H9 (cell line): ENCODE results near the gene LIG3. TPM values are rescaled to one million over a fixed set of nuclear protein-coding genes. Genes with fewer than 3 reads are reported as not detected.

Source experiments
- DNase-seq: peaks from one replicate; pipeline ENCODE4 v3.0.0-alpha.2; 2017
- H2AFZ ChIP-seq: one replicate; pipeline ENCODE4 v1.6.1; 2013; ENCODE audit warnings: mild to moderate bottlenecking, low read length, control low read depth, moderate library complexity
- H2AK5ac ChIP-seq: 2 replicates; pipeline ENCODE4 v1.6.1; 2013; ENCODE audit warnings: low read length, control low read depth, mixed read lengths; ENCODE audit not compliant: insufficient read length
- H2BK120ac ChIP-seq: one replicate; pipeline ENCODE4 v1.6.1; 2013; ENCODE audit warnings: low read depth, mild to moderate bottlenecking, low read length, control low read depth, inconsistent platforms; ENCODE audit not compliant: poor library complexity, severe bottlenecking
- H2BK12ac ChIP-seq: 2 replicates; pipeline ENCODE4 v1.6.1; 2013; ENCODE audit warnings: low read length, control low read depth, mixed read lengths, low read depth; ENCODE audit not compliant: insufficient read length
- H2BK15ac ChIP-seq: 2 replicates; pipeline ENCODE4 v1.6.1; 2013; ENCODE audit warnings: low read depth, low read length, control low read depth
- H2BK20ac ChIP-seq: one replicate; pipeline ENCODE4 v1.6.1; 2013; ENCODE audit warnings: low read depth, mild to moderate bottlenecking, low read length, control low read depth, inconsistent platforms; ENCODE audit not compliant: poor library complexity, severe bottlenecking
- H2BK5ac ChIP-seq: 2 replicates; pipeline ENCODE4 v1.6.1; 2013; ENCODE audit warnings: low read length, control low read depth, mixed read lengths; ENCODE audit not compliant: insufficient read length
- H3K14ac ChIP-seq: 2 replicates; pipeline ENCODE4 v1.6.1; 2013; ENCODE audit warnings: low read length, control low read depth; ENCODE audit not compliant: insufficient read depth
- H3K18ac ChIP-seq: 2 replicates; pipeline ENCODE4 v1.6.1; 2013; ENCODE audit warnings: low read depth, mild to moderate bottlenecking, mixed read lengths, low read length, control low read depth; ENCODE audit not compliant: insufficient read length
- H3K23ac ChIP-seq: 2 replicates; pipeline ENCODE4 v1.6.1; 2013; ENCODE audit warnings: low read length, control low read depth, mixed read lengths, low read depth; ENCODE audit not compliant: insufficient read length
- H3K23me2 ChIP-seq: 2 replicates; pipeline ENCODE4 v1.6.1; 2013; ENCODE audit warnings: low read depth, mild to moderate bottlenecking, mixed read lengths, low read length, control low read depth; ENCODE audit not compliant: insufficient read length, poor library complexity, severe bottlenecking
- H3K27ac ChIP-seq: 2 replicates; pipeline ENCODE4 v1.5.1; 2013; ENCODE audit warnings: low read length, control low read depth, mixed read lengths, low read depth; ENCODE audit not compliant: insufficient read length
- H3K27me3 ChIP-seq: 2 replicates; pipeline ENCODE4 v1.6.1; 2013; ENCODE audit warnings: low read length, control low read depth, inconsistent platforms; ENCODE audit not compliant: insufficient read depth
- H3K4ac ChIP-seq: 2 replicates; pipeline ENCODE4 v1.6.1; 2013; ENCODE audit warnings: low read depth, mild to moderate bottlenecking, control low read depth, inconsistent platforms, low read length, moderate library complexity
- H3K4me1 ChIP-seq: 2 replicates; pipeline ENCODE4 v1.6.1; 2013; ENCODE audit warnings: low read length, control low read depth, inconsistent platforms; ENCODE audit not compliant: insufficient read depth
- H3K4me2 ChIP-seq: 2 replicates; pipeline ENCODE4 v1.6.1; 2013; ENCODE audit warnings: low read length, control low read depth, mixed read lengths; ENCODE audit not compliant: insufficient read length, insufficient read depth
- H3K56ac ChIP-seq: 2 replicates; pipeline ENCODE4 v1.6.1; 2013; ENCODE audit warnings: low read depth, mild to moderate bottlenecking, mixed read lengths, low read length, control low read depth; ENCODE audit not compliant: insufficient read length
- H3K79me1 ChIP-seq: 2 replicates; pipeline ENCODE4 v1.6.1; 2013; ENCODE audit warnings: low read depth, mild to moderate bottlenecking, moderate library complexity, low read length, control low read depth, inconsistent platforms; ENCODE audit not compliant: insufficient read depth, poor library complexity, severe bottlenecking
- H3K79me2 ChIP-seq: 2 replicates; pipeline ENCODE4 v1.6.1; 2013; ENCODE audit warnings: low read length, control low read depth, inconsistent platforms; ENCODE audit not compliant: insufficient read depth
- H3K9ac ChIP-seq: 2 replicates; pipeline ENCODE4 v1.6.1; 2013; ENCODE audit warnings: low read length, control low read depth, mixed read lengths; ENCODE audit not compliant: insufficient read length; ENCODE audit errors: extremely low read depth
- H3K9me3 ChIP-seq: one replicate; pipeline ENCODE4 v1.6.1; 2013; ENCODE audit warnings: low read depth, low read length, inconsistent platforms; ENCODE audit not compliant: control insufficient read depth
- H3T11ph ChIP-seq: one replicate; pipeline ENCODE4 v1.6.1; 2013; ENCODE audit warnings: mild to moderate bottlenecking, low read length, control low read depth, inconsistent platforms
- H4K20me1 ChIP-seq: one replicate; pipeline ENCODE4 v1.6.1; 2013; ENCODE audit not compliant: control insufficient read depth, insufficient read length, insufficient read depth
- H4K5ac ChIP-seq: 2 replicates; pipeline ENCODE4 v1.6.1; 2013; ENCODE audit warnings: low read depth, mild to moderate bottlenecking, mixed read lengths, low read length, control low read depth; ENCODE audit not compliant: insufficient read length
- H4K8ac ChIP-seq: replicated peaks from 2 replicates; pipeline ENCODE4 v1.6.1; 2013; ENCODE audit warnings: low read length, control low read depth, mixed read lengths, low read depth; ENCODE audit not compliant: insufficient read length
- H4K91ac ChIP-seq: 2 replicates; pipeline ENCODE4 v1.6.1; 2013; ENCODE audit warnings: low read depth, mild to moderate bottlenecking, moderate library complexity, mixed read lengths, low read length, control low read depth; ENCODE audit not compliant: insufficient read length
- H3K27ac Mint-ChIP-seq, 3 experiments: 2 replicates in 2 of 3; 3 replicates in 1 of 3; pipeline ENCODE4 v1.8.0; 2020 to 2021; ENCODE audit warnings: mixed read lengths in 3 of 3, mild to moderate bottlenecking in 1 of 3, moderate library complexity in 1 of 3
- H3K27me3 Mint-ChIP-seq: 2 replicates; pipeline ENCODE4 v1.8.0; 2021; ENCODE audit warnings: low read depth, mild to moderate bottlenecking, moderate library complexity, mixed read lengths
- H3K36me3 Mint-ChIP-seq, 3 experiments: 2 replicates in 2 of 3; 3 replicates in 1 of 3; pipeline ENCODE4 v1.8.0; 2020 to 2021; ENCODE audit warnings: low read depth in 3 of 3, mixed read lengths in 3 of 3; ENCODE audit not compliant: insufficient read depth in 1 of 3
- H3K4me1 Mint-ChIP-seq, 2 experiments: 2 replicates each; pipeline ENCODE4 v1.8.0; 2020; ENCODE audit warnings: mixed read lengths in 2 of 2
- H3K4me3 Mint-ChIP-seq, 2 experiments: 2 replicates in 1 of 2; 3 replicates in 1 of 2; pipeline ENCODE4 v1.8.0; 2020 to 2021; ENCODE audit warnings: mild to moderate bottlenecking in 2 of 2, mixed read lengths in 2 of 2, moderate library complexity in 1 of 2
- H3K9me3 Mint-ChIP-seq, 2 experiments: 2 replicates in 1 of 2; 3 replicates in 1 of 2; pipeline ENCODE4 v1.8.0; 2020; ENCODE audit warnings: mild to moderate bottlenecking in 2 of 2, mixed read lengths in 2 of 2, moderate library complexity in 1 of 2
- WGBS: extraction: QIAGEN DNeasy Blood & Tissue Kit; methylation state at CpG from one replicate; pipeline ENCODE4 v1.1.7; 2013; ENCODE audit warnings: missing lambda C conversion rate, low lambda C conversion rate, mixed read lengths; ENCODE audit not compliant: insufficient read length; ENCODE audit errors: extremely low coverage; 5-methylcytosine and 5-hydroxymethylcytosine counted together
- total RNA-seq: library from RNA; stranded (reverse); gene quantifications from 2 replicates; pipeline ENCODE4 v1.2.1, GENCODE V29; 2021
- TF ChIP-seq, protein P1 (sequence below): fragments of 200-600 bp; sonication (generic); conservative IDR thresholded peaks from 3 replicates; pipeline ENCODE4 v1.8.0; 2021; ENCODE audit warnings: antibody characterized with exemption, mild to moderate bottlenecking

The LIG3 gene
- total RNA-seq, 1 experiment from 2014 or later: 96.0 TPM

DNA sequence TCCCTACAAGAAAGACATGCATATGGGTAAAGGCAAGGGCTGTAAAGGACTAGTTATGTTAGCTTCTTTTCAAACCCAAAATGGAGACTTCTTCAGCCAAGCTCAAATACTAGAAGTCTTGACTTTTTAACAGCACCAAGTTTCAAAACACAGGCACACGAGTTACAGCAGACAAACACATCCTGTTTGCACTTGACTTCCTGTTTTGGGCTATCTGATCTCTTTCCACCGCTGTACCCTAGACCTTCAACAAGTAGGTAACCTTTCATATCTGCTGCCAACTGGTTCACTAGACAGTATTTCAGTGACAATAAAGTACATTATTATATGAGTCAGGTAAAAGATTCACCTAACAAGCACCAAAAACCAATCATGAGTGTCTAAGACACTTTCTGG lies 70.9 kb downstream of the LIG3 start:
- H4K91ac ChIP-seq: no peak overlapping the region
- TF ChIP-seq, protein P1, sequence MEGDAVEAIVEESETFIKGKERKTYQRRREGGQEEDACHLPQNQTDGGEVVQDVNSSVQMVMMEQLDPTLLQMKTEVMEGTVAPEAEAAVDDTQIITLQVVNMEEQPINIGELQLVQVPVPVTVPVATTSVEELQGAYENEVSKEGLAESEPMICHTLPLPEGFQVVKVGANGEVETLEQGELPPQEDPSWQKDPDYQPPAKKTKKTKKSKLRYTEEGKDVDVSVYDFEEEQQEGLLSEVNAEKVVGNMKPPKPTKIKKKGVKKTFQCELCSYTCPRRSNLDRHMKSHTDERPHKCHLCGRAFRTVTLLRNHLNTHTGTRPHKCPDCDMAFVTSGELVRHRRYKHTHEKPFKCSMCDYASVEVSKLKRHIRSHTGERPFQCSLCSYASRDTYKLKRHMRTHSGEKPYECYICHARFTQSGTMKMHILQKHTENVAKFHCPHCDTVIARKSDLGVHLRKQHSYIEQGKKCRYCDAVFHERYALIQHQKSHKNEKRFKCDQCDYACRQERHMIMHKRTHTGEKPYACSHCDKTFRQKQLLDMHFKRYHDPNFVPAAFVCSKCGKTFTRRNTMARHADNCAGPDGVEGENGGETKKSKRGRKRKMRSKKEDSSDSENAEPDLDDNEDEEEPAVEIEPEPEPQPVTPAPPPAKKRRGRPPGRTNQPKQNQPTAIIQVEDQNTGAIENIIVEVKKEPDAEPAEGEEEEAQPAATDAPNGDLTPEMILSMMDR: no peak
- H4K8ac ChIP-seq: no peak overlapping the region
- 0 out of 7 replicates have a peak overlapping the region, but pooled peaks of 1 of the 3 experiments have one; percentile 24 for H3K27ac Mint-ChIP-seq
- H3K27me3 ChIP-seq: no peaks in the 10 kb centered on the region
- no peak overlapping the region for H3K23ac ChIP-seq
- H2BK120ac ChIP-seq: no peak overlapping the region
- no peak overlapping the region for H2AFZ ChIP-seq
- H2BK20ac ChIP-seq: no peak overlapping the region
- no peak overlapping the region for H3T11ph ChIP-seq
- no peak overlapping the region for H2BK15ac ChIP-seq
- H3K18ac ChIP-seq: no peak overlapping the region
- H3K4me3 Mint-ChIP-seq: no peak overlapping the region
- no peak overlapping the region for H3K14ac ChIP-seq
- no peak overlapping the region for H3K4ac ChIP-seq
- H3K9ac ChIP-seq: no peak overlapping the region
- no peak overlapping the region for H3K4me2 ChIP-seq
- no peak overlapping the region for H3K56ac ChIP-seq
- WGBS: no CpG with 5 or more reads among the region's 2 CpGs
- peaks cover 31% of the 10 kb centered on the region in 2 experiments for H3K4me1 Mint-ChIP-seq
- H3K4me1 ChIP-seq: no peaks in the 10 kb centered on the region
- H3K9me3 Mint-ChIP-seq: no peaks in the 10 kb centered on the region
- no peak for DNase-seq
- no peaks in the 10 kb centered on the region for H3K27me3 Mint-ChIP-seq
- no peak overlapping the region for H4K5ac ChIP-seq
- H3K23me2 ChIP-seq: no peaks in the 10 kb centered on the region
- H2BK12ac ChIP-seq: no peak overlapping the region
- no peak overlapping the region for H2BK5ac ChIP-seq
- H3K9me3 ChIP-seq: no peaks in the 10 kb centered on the region
- no peaks in the 10 kb centered on the region for H4K20me1 ChIP-seq
- H3K79me1 ChIP-seq: no peaks in the 10 kb centered on the region
- H3K27ac ChIP-seq: no peak overlapping the region
- H3K79me2 ChIP-seq: no peaks in the 10 kb centered on the region
- 0 out of 7 replicates have a peak, but pooled peaks cover 0 to 4% (median 0%) of the 10 kb centered on the region in 3 experiments for H3K36me3 Mint-ChIP-seq
- no peak overlapping the region for H2AK5ac ChIP-seq
